ENCODE data around the gene TULP4.
"Not testable (repeated sequence)": the region's sequence is repeated elsewhere in the genome, so short reads cannot be mapped to it uniquely, and the experiment has no call there.

The TULP4 gene

DNA sequence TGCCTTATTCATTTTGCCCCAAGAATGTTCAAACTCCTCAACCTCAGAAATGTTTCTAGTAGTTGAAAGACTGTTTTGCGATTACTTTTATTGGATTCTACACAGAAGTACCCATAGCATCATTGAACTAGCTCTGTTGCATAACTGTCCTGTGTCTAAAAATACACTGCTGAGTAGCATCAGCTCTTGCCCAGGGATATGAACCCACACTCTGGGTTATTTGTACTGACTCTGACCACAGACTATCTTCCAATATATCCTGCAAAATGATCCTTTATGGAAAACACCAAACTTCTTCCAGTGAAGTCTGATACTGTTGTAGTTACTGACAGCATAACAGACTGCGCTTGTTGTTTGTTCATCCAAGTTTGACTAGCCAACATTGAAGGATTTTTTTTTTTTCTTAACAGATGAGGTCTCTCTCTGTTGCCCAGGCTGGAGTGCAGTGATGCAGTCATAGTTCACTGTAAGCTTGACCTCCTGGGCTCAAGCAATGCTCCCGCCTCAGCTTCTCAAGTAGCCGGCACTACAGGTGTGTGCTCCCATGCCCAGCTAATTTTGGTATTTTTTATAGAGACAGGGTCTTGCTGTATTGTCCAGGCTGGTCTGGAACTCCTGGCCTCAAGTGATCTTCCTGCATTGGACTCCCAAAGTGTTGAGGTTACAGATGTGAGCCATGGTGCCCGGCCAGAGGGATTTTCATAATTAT lies 49.9 kb downstream of the TULP4 start:
- DNase-seq, result no peak

DNA sequence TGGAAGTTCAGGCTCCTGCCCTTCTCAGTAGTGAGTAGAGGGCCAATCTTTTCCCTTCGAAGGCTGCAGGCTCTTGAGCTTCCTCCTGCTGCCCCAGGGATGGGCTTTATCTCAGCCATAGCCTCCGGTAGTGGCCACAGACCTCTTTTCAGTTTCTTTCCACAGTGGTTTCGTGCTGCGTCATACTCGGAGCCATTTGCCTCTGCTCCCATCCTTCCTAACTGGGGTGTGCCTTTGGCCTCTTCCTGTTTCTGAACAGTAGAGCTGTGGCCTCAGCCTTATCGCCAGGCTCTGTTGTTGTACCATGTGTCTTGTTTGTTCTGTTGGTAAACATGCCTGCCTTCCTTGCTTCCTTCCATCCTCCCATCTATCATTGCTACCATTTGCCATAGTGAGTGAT lies 54.1 kb downstream of the TULP4 start:
- DNase-seq, result no peak

DNA sequence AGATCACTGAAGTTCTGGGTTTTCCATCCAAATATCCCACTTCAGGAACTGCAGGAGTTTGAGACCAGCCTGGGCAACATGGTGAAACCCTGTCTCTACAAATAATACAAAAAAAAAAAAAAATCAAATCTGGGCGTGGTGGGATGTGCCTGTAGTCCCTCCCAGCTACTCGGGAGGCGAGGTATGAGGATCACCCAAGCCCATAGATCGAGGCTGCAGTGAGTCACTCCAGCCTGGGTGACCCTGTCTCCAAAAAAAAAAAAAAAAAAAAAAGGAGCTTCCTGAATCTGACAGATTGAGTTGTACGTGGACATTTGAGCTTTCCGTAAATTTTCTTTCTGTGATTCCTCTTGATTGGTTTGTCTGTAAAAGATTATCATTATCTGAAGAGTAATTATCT lies 55.6 kb downstream of the TULP4 start:
- no peak for DNase-seq

DNA sequence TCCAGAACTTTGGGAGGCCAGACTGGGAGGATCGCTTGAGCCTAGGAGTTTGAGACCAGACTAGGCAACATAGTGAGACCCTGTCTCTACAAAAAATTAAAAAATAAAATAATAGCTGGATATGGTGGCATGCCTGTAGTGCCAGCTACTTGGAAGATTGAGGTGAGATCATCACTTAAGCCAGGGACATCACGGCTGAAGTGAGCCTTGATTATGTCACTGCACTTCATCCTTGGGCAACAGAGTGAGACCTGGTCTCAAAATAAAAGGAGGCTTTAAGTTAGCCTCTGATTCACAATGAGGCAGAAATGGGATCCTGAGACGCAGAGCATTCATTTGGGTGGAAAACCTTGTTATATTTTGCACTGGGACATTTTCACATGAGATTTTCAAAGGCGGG lies 57.0 kb downstream of the TULP4 start:
- no peak for DNase-seq

DNA sequence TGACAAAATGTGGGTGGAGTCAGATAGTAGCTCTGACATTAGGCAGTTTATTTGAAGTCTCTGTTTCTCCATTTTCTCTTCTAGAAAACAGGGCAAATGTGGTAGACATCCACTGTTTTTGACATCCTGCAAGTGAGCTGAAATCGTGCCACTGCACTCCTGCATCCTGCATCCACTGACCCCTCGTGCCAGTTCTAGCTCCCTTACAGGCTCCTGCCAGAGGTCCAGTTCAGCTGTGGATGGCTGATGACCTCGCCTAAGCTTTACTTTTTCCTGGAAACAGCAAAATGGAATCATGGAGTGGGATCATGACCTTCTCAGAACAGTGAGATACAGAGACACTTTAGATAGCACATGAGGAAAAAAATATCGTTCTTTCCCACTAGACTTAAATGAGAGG lies 58.5 kb downstream of the TULP4 start:
- DNase-seq, result no peak

GRCh38 chr6:158371261-158371660 lies 59.0 kb downstream of the TULP4 start:
- no peak for DNase-seq

- no peak for DNase-seq
Observed at GRCh38 chr6:158372574-158372973, 60.3 kb downstream of the TULP4 start.

DNA sequence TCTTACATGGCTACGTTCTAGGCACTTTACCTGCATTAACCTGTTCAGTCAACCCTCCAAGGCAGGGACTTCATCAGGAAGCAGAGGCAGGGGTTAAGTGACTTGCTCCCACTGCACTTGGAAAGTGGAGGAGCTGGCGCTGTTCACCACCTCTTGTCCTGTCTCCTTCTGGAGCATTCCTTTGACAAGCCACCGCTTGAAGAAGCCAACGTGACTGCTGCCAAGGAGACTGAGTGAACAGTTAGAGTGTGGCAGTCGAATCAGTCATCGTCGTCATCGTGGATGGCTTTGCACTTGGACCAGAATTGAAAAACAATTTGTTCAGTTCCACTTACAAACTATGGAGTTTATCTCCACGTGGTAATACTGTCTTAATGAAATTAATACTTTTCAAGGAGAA lies 60.9 kb downstream of the TULP4 start:
- DNase-seq, result no peak

GRCh38 chr6:158374020-158374419 lies 61.8 kb downstream of the TULP4 start:
- no peak for DNase-seq

DNA sequence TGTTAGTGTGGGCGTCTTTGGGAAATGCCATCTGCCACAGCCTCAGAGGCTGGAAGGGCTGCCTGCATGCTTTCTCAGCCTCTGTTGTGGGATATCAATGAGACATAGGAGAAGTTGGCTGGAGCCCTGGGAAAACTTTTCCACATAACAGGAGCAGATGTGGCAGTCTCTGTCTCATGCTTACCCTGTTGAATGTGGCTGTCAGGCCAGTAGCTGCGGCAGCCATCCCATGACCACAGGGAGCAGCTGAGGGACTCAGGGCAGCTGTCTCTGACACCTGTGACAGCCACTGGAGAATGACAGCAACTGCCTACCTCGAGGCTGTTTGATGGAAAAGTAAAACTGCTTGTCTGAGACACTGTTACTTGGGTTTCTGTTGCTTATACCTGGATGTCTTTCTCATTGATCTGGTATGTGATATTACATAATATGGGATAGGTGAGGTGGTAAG lies 64.4 kb downstream of the TULP4 start:
- DNase-seq, result no peak

DNA sequence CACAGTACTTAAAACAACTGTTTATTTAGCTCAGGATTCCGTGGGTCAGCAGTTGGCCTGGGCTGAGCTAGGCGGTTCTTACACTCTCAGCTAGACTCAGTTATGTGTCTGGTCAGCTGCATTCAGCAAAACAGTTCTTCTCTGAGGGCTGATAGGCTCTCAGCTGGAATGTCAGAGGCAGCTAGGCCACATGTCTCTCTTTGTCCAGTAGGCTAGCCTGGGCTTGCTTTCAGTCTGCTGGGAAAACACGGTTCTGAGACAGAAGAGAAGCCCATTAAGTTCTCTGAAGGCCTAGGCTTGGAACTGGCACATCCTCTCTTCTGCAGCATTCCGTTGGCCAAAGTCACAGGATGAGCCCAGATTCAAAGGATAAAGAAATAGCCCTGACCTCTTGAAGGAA lies 65.6 kb downstream of the TULP4 start:
- DNase-seq, result no peak

DNA sequence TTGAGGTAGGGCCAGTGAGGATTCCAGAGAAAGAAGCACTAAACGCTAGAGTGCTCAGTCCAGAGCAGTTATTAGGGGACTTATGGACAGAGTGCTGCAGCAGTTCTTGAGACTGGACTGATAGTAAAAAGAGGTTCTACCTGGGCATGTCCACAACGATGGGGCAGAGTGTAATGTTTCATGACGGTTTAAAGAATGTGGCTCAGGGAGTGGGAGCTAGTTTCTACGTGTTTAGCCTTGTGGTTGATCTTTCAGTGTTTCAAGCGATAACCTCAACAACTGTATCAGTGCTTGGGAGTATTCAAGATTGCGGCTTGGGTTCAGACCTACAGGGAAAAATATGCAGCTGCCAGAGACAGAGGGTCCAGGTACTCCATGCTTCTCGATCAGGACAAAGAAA lies 67.1 kb downstream of the TULP4 start:
- no peak for DNase-seq

- DNase-seq, result no peak
Observed at GRCh38 chr6:158381214-158381613, 68.9 kb downstream of the TULP4 start.

- DNase-seq, result no peak
Observed at GRCh38 chr6:158382491-158382890, 70.2 kb downstream of the TULP4 start.

- DNase-seq, result no peak
Observed at GRCh38 chr6:158383057-158383456, 70.8 kb downstream of the TULP4 start.

DNA sequence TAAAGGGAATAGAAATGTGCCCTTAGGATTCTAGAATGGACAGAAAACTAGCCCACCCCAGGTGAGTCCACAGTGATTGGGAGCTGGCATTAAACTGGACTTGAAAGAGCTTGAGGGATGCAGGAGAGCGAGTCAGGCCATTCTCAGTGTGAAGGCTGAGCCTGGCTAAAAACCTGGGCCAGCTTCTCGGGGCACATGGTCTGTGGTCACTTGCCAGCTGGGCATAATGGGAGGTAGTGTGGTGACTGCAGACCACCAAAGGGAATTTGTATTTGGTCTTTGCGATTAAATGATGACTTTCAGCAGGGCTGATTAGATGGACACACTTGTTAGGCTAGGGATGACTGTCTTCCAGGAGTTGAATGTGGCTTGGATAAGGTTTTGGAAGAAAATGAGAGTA lies 71.3 kb downstream of the TULP4 start:
- no peak for DNase-seq

DNA sequence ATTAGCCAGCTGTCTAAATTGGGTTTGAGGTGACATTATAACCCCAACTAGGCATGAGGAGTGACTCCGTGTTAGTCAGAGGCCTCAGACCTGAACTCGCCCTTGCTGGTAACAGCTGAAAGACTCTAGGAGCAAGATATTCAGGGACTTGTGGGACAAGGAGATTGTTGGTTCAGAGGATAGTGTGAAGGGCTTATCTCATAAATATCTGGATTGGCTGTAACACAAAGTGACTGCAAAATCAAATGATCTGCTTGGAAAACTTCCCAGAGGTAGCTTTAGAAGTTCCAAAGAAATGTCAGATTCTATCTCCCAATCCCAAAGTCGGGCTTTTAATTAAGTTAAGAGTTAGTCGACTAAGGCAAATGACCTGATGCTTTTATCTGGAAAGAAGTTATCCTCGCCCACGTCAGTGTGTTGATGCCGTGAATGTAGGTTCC lies 72.4 kb downstream of the TULP4 start:
- DNase-seq, result no peak

DNA sequence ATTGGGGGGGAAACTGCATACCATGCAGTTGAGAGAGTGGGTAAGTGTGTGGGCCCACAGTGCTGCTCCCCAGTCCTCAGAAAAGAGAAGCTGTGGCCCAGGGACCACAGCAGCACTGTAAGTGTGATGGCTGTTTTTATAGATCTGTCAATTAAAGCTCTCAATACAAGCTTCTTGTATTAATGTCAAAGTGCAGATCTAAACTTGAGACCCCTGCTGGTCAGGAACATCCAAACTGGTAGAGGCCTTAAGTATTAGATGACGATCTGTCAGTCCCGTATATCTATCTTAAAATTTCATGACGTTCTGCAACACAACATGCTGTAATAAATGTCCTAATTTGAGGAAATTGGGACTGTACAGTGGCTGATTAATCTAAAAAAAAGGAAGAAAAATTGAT lies 74.8 kb downstream of the TULP4 start:
- DNase-seq, result no peak

- no peak for DNase-seq
Observed at GRCh38 chr6:158387578-158387977, 75.3 kb downstream of the TULP4 start.

GRCh38 chr6:158388727-158389126 lies 76.5 kb downstream of the TULP4 start:
- no peak for DNase-seq

DNA sequence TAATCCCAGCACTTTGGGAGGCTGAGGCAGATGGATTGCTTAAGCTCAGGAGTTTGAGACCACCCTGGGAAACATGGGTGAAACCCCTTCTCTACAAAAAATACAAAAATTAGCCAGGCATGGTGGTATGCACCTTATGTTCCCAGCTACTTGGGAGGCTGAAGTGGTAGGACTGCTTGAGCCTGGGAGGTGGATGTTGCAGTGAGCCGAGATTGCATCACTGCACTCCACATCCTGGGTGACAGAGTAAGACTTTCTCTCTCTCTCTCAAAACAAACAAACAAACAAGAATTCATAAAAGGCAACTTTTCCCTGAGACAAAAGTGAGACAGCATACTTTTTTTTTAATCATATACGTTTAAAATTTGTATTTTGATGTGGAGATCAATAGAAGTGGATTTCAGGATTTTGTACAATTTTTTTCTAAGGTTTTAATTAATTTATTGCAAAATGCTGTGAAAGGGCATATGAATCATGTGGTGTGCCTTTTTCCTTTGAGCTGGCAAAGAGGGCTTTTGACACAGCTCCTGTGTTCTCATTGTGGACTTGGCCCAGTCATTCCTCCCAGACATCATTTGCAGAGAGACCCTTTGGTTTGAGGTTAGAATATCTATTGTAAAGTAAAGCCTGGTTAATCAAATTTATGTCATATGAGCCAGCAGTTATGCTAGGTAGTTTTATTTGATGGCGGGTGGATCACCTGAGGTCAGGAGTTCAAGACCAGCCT lies 77.1 kb downstream of the TULP4 start:
- DNase-seq, result no peak

GRCh38 chr6:158391276-158391675 lies 79.0 kb downstream of the TULP4 start:
- no peak for DNase-seq

DNA sequence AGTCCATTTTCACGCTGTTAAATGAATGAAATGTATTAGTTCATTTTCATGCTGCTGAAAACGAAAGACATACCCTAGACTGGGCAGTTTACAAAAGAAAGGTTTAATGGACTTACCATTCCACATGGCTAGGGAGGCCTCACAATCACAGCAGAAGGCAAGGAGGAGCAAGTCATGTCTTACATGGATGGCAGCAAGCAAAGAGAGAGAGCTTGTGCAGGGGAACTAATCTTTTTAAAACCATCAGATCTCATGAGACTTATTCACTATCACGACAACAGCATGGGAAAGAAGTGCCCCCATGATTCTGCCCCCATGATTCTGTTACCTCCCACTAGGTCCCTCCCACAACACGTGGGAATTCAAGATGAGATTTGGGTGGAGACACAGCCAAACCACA lies 79.7 kb downstream of the TULP4 start:
- DNase-seq, result not testable (repeated sequence)

GRCh38 chr6:158396136-158396535 lies 83.9 kb downstream of the TULP4 start:
- no peak for DNase-seq

DNA sequence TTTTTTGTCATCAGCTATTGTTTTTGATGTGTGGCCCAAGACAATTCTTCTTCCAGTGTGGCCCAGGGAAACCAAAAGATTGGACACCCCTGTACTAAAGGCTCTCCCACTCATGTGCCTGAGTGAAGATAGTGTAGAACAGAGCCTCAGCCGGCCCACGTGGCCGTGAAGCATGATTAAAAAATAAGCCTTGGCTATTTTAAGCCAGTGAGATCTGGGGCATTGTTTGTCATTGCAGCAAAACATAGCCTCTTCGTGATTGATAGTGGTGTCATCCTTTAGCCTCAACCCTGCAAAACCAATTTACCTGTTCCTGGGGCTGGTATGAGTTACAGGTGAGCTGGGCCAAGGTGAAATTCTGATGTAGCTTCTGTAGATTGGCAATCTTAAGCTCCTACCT lies 85.3 kb downstream of the TULP4 start:
- no peak for DNase-seq
